Esophagus muscularis mucosa (tissue), 4 donors: Measurements from ENCODE around the gene DIP2C. TPM values are rescaled to one million over a fixed set of nuclear protein-coding genes. Genes with fewer than 3 reads are reported as not detected.

ENCODE experiments used
- DNase-seq: peaks from one replicate; pipeline ENCODE4 v3.0.0-alpha.2; 2017; ENCODE audit errors: extremely low spot score
- H3K27ac ChIP-seq, 4 donors: fragments of 200-600 bp; sonication (generic); replicated peaks in 1 of 4; 1 replicate in 3 of 4; 2 replicates in 1 of 4; pipeline ENCODE4 v1.5.1; 2016 to 2019; ENCODE audit warnings: mild to moderate bottlenecking in 1 of 4
- H3K27me3 ChIP-seq, 4 donors: fragments of 200-600 bp; sonication (generic); one replicate each; pipeline versions ENCODE4 v1.5.1 to v1.6.0; 2016 to 2019
- H3K36me3 ChIP-seq, 4 donors: fragments of 200-600 bp; sonication (generic); one replicate each; pipeline ENCODE4 v1.5.1; 2016 to 2019
- H3K4me1 ChIP-seq, 4 donors: fragments of 200-600 bp; sonication (generic); one replicate each; pipeline ENCODE4 v1.5.1; 2016 to 2019
- H3K4me3 ChIP-seq, 4 donors: fragments of 200-600 bp; sonication (generic); 1 replicate in 2 of 4; 2 replicates in 2 of 4; pipeline ENCODE4 v1.5.1; 2016 to 2019; ENCODE audit warnings: mild to moderate bottlenecking in 4 of 4, moderate library complexity in 1 of 4
- H3K9me3 ChIP-seq, 4 donors: fragments of 200-600 bp; sonication (generic); 1 replicate in 3 of 4; 2 replicates in 1 of 4; pipeline ENCODE4 v1.5.1; 2016 to 2019
- CTCF ChIP-seq, 3 experiments: fragments of 200-600 bp in 2 of 3; fragments of 450-650 bp in 1 of 3; sonication (generic) in 2 of 3; IDR thresholded peaks; one replicate each; pipeline ENCODE4 v1.5.1; 2017 to 2019; ENCODE audit warnings: antibody characterized with exemption in 3 of 3, mild to moderate bottlenecking in 2 of 3, moderate library complexity in 1 of 3
- EP300 ChIP-seq: sonication (generic); formaldehyde crosslinking; IDR thresholded peaks from one replicate; pipeline ENCODE4 v1.6.1; 2017; ENCODE audit warnings: antibody characterized with exemption
- POLR2A ChIP-seq: fragments of 450-650 bp; IDR thresholded peaks from one replicate; pipeline ENCODE4 v1.6.1; 2017; ENCODE audit warnings: antibody characterized with exemption, moderate library complexity, mild to moderate bottlenecking, low read depth
- POLR2AphosphoS5 ChIP-seq, 2 donors: sonication (generic); formaldehyde crosslinking; IDR thresholded peaks; one replicate each; pipeline ENCODE4 v1.6.1; 2017; ENCODE audit warnings: antibody characterized with exemption in 2 of 2
- WGBS: methylation state at CpG from one replicate; pipeline ENCODE4 v1.1.5; 2018; 5-methylcytosine and 5-hydroxymethylcytosine counted together
- intact Hi-C: fragments of 100-400 bp; cut with DNase I; formaldehyde crosslinking; loops from one replicate; pipeline ENCODE4 v1.15.1; 2023
- total RNA-seq, 4 donors: library from RNA; depleted of rRNA; stranded (reverse); fragments of >200 nt; gene quantifications; one replicate each; pipeline versions ENCODE4 v1.1.0 to v1.2.1, GENCODE V29; 2016

Gene DIP2C
- total RNA-seq, 4 donors from 2014 or later = 38.6 to 66.4 (median 55.7) TPM

- intact Hi-C loops = no loop called here
- TF ChIP-seq CTCF (IDR thresholded peaks at IDR 0.05) (no peak), EP300 (no peak), POLR2A (no peak), POLR2AphosphoS5 (IDR thresholded peaks at IDR 0.05) (no peak)
- H3K27me3 ChIP-seq = no peaks in the 10 kb centered on the region
- no peak overlapping the region for H3K27ac ChIP-seq
- H3K36me3 ChIP-seq = peaks cover 4 to 65% (median 37%) of the 10 kb centered on the region in 4 donors
- no peak for DNase-seq
- H3K4me3 ChIP-seq = no peak overlapping the region
- H3K4me1 ChIP-seq = peaks cover 0 to 16% (median 5%) of the 10 kb centered on the region in 4 donors
- 89% methylated on average over 11 of the region's 11 CpGs for WGBS
- H3K9me3 ChIP-seq = no peaks in the 10 kb centered on the region
These were observed 381.4 kb downstream of the DIP2C start for GRCh38 chr10:308101-308500.

DNA sequence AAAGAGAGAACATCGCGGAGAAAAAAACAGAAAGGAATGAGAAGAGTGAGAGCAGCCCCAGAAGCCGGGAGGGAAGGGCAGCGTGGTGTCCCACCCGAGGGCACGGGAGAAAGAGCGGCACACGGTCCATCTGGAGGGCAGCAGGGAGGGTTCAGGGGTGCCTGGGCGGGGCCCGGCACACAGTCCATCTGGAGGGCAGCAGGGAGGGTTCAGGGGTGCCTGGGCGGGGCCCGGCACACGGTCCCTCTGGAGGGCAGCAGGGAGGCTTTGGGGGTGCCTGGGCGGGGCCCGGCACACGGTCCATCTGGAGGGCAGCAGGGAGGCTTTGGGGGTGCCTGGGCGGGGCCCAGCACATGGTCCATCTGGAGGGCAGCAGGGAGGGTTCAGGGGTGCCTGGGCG, 381.8 kb downstream of the DIP2C start:
- Histone ChIP-seq H3K4me3 (no peak overlapping the region), H3K4me1 (peaks cover 0 to 16% (median 5%) of the 10 kb centered on the region in 4 donors), H3K27ac (no peak overlapping the region), H3K36me3 (peaks cover 4 to 69% (median 38%) of the 10 kb centered on the region in 4 donors), H3K27me3 (no peaks in the 10 kb centered on the region), H3K9me3 (no peaks in the 10 kb centered on the region)
- 92% methylated on average over 16 of the region's 18 CpGs for WGBS
- no peak for DNase-seq
- TF ChIP-seq EP300 (no peak), POLR2A (no peak), CTCF (IDR thresholded peaks at IDR 0.05) (no peak), POLR2AphosphoS5 (IDR thresholded peaks at IDR 0.05) (no peak)
- intact Hi-C loops = no loop called here

DNA sequence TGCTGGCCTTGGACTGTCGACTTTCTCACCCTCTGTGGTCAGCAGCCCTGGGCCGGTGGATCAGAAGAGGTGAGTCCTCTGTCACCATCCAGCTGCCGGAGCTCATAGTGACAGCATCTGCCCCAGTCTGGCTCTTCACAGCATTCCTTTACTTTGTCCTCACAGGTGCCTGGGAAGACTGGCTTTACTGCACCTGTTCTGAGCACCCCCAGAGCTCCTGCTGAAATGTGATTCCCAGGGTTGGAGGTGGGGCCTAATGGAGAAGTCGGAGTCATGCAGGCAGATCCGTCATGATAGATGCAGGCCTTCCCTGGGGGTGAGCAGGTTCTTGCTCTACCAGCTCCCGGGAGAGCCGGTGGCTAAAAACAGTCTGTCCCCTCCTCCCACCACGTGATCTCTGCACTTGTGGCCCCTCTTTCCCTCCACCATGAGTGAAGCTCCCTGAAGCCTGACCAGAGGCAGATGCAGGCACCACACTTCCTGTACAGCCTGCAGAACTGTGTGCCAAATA, 382.7 kb downstream of the DIP2C start:
- Histone ChIP-seq H3K9me3 (no peaks in the 10 kb centered on the region), H3K4me1 (peaks cover 0 to 16% (median 5%) of the 10 kb centered on the region in 4 donors), H3K36me3 (peaks cover 4 to 69% (median 38%) of the 10 kb centered on the region in 4 donors), H3K27me3 (no peaks in the 10 kb centered on the region), H3K27ac (no peak overlapping the region), H3K4me3 (no peak overlapping the region)
- WGBS = 74% methylated on average over 8 of the region's 8 CpGs
- intact Hi-C loops = no loop called here
- no peak for DNase-seq
- no peak for TF ChIP-seq EP300
- TF ChIP-seq POLR2AphosphoS5 (IDR thresholded peaks at IDR 0.05) = no peak
- TF ChIP-seq POLR2A = no peak
- no peak for TF ChIP-seq CTCF (IDR thresholded peaks at IDR 0.05)

DNA sequence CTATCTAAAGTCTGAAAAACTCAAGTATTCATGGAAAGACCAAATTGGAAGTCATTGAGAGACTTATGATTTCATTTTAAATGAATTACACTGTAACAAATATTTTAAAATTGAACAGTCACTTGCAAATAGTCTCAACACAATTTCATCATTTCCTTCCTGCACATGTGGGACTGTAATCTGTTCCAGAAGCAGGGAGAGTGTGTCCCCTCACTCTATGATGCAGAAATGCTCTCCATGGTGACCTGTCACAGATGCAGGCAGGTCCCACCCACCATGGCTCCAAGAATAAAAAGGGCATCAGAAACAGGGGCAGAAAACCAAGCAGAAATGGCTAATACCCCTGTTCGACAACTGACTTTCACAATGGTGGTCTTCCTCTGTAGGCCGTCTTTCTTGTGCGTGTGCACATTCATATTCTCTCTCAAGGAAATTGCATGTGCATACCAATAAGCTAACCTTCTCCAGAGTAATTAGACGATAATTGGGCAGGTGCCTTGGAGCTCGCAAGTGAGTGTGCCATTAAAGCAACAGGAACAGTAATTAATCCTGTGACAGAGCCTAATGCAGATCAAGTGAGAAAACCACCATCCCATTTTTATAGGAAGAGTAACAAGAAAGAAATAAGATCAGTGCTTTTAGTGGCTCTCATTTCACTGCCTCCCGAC, 383.3 kb downstream of the DIP2C start:
- TF ChIP-seq POLR2A = no peak
- TF ChIP-seq EP300 = no peak
- TF ChIP-seq CTCF (IDR thresholded peaks at IDR 0.05) = no peak
- no peak for TF ChIP-seq POLR2AphosphoS5 (IDR thresholded peaks at IDR 0.05)
- no peak overlapping the region for H3K4me3 ChIP-seq
- H3K36me3 ChIP-seq = peaks cover 4 to 69% (median 37%) of the 10 kb centered on the region in 4 donors
- 68% methylated on average over 6 of the region's 6 CpGs for WGBS
- intact Hi-C loops = no loop called here
- DNase-seq = no peak
- no peaks in the 10 kb centered on the region for H3K27me3 ChIP-seq
- H3K9me3 ChIP-seq = no peaks in the 10 kb centered on the region
- H3K4me1 ChIP-seq = peaks cover 0 to 16% (median 5%) of the 10 kb centered on the region in 4 donors
- H3K27ac ChIP-seq = no peak overlapping the region
